GM12891 (cell line): ENCODE data around the gene MARCKS.

Experiments used
- DNase-seq: peaks from one replicate; pipeline ENCODE4 v3.0.0; 2011; ENCODE audit warnings: low spot score; ENCODE audit not compliant: insufficient read length
- FAIRE-seq: peaks from 2 replicates; lab custom pipeline; 2011; peaks lifted over from hg19 to GRCh38; lab: Jason Lieb, UNC
- PAX5 ChIP-seq: IDR thresholded peaks from 2 replicates; pipeline ENCODE4 v1.6.1; 2011; ENCODE audit warnings: low read length, moderate library complexity, mild to moderate bottlenecking; ENCODE audit not compliant: insufficient read depth, severe bottlenecking
- POLR2A ChIP-seq: IDR thresholded peaks from 2 replicates; pipeline ENCODE4 v1.6.1; 2011; ENCODE audit warnings: low read depth, low read length, control low read depth
- POLR2AphosphoS5 ChIP-seq: IDR thresholded peaks from 2 replicates; pipeline ENCODE4 v1.6.1; 2011; ENCODE audit warnings: low read depth, low read length, control low read depth
- POU2F2 ChIP-seq: IDR thresholded peaks from 2 replicates; pipeline ENCODE4 v1.6.1; 2011; ENCODE audit warnings: low read depth, mild to moderate bottlenecking, control low read depth, low read length, moderate library complexity
- SPI1 ChIP-seq: IDR thresholded peaks from 2 replicates; pipeline ENCODE4 v1.6.1; 2011; ENCODE audit warnings: low read depth, low read length, control low read depth
- TAF1 ChIP-seq: IDR thresholded peaks from 2 replicates; pipeline ENCODE4 v1.6.1; 2011; ENCODE audit warnings: low read depth, low read length, control low read depth

MARCKS gene

GRCh38 chr6:113858480-113859348, 1.6 kb downstream of the MARCKS start:
- FAIRE-seq (peak; percentile 98), DNase-seq (peak; percentile 93)
- TF ChIP-seq TAF1 (peak; percentile 74; the same call in 1 of the 2 replicates), SPI1 (no peak), PAX5 (peak; percentile 83), POU2F2 (peak; percentile 87), POLR2AphosphoS5 (peak; percentile 96), POLR2A (peak; percentile 97)

GRCh38 chr6:113859349-113860180, 2.4 kb downstream of the MARCKS start:
- FAIRE-seq: no peak
- TF ChIP-seq POU2F2: no peak
- no peak for TF ChIP-seq POLR2AphosphoS5
- TF ChIP-seq TAF1: no peak
- no peak for TF ChIP-seq POLR2A
- DNase-seq: no peak

GRCh38 chr6:113860181-113860955, 3.2 kb downstream of the MARCKS start:
- FAIRE-seq (peak; percentile 88), DNase-seq (no peak)

GRCh38 chr6:113862112-113862511, 5.0 kb downstream of the MARCKS start:
- DNase-seq (no peak), FAIRE-seq (no peak)
- peak; percentile 43; the same call in 1 of the 2 replicates for TF ChIP-seq POLR2AphosphoS5
- TF ChIP-seq POU2F2: no peak

More at GRCh38 chr6:113860181-113860955, 3.2 kb downstream of the MARCKS start:
- no peak for TF ChIP-seq PAX5
- no peak for TF ChIP-seq POLR2A
- TF ChIP-seq POLR2AphosphoS5: no peak; the same call in 1 of the 2 replicates
- TF ChIP-seq SPI1: no peak
- no peak for TF ChIP-seq TAF1
- TF ChIP-seq POU2F2: no peak

GRCh38 chr6:113870917-113871316, 13.8 kb downstream of the MARCKS start:
- DNase-seq: no peak
- FAIRE-seq: no peak
- TF ChIP-seq TAF1: no peak
- no peak for TF ChIP-seq POLR2A
- no peak for TF ChIP-seq POU2F2
- TF ChIP-seq PAX5: no peak
- TF ChIP-seq SPI1: no peak
- no peak for TF ChIP-seq POLR2AphosphoS5

- TF ChIP-seq POU2F2 (no peak), SPI1 (no peak), POLR2A (no peak), PAX5 (no peak), POLR2AphosphoS5 (no peak), TAF1 (no peak)
- FAIRE-seq (no peak), DNase-seq (no peak)
These were observed 14.8 kb downstream of the MARCKS start for GRCh38 chr6:113871975-113872374.

- no peak for TF ChIP-seq PAX5
- TF ChIP-seq SPI1: peak; percentile 88
- no peak for TF ChIP-seq POU2F2
- TF ChIP-seq POLR2A: no peak
- DNase-seq (no peak), FAIRE-seq (peak; percentile 59)
These were observed 16.0 kb downstream of the MARCKS start for GRCh38 chr6:113873043-113873667.

GRCh38 chr6:113875470-113875869, 18.3 kb downstream of the MARCKS start:
- FAIRE-seq: no peak
- no peak for TF ChIP-seq POLR2A
- no peak for TF ChIP-seq TAF1
- no peak for TF ChIP-seq POU2F2
- no peak for TF ChIP-seq SPI1
- TF ChIP-seq PAX5: no peak
- no peak for TF ChIP-seq POLR2AphosphoS5
- DNase-seq: no peak

GRCh38 chr6:113876695-113877094, 19.6 kb downstream of the MARCKS start:
- DNase-seq (no peak), FAIRE-seq (no peak)
- TF ChIP-seq POLR2AphosphoS5: no peak
- TF ChIP-seq POU2F2: no peak
- no peak for TF ChIP-seq PAX5
- no peak for TF ChIP-seq TAF1
- no peak for TF ChIP-seq SPI1
- TF ChIP-seq POLR2A: no peak
